HepG2 (cell line): ENCODE results near the gene TLN1. TPM values are rescaled to one million over a fixed set of nuclear protein-coding genes. Genes with fewer than 3 reads are reported as not detected.
A peak's percentile ranks its signal among the peaks of the same experiment; 100 is the strongest.

Source experiments
- ATAC-seq: fragments of 200-7000 bp; cut with Tn5 transposase; 3 replicates; pipeline ENCODE4 v1.9.1; 2020; ENCODE audit warnings: mild to moderate bottlenecking, moderate library complexity
- BruUV-seq: library from RNA; stranded (reverse); fragments of 400-500 nt; replicated peaks from 2 replicates; lab custom pipeline; 2021; lab: Mats Ljungman, UMichigan
- CTCF ChIA-PET: fragments of 300-600 bp; formaldehyde crosslinking; extraction: SDS; loops from one replicate; lab custom pipeline; 2021; ENCODE audit warnings: low total read pairs, inconsistent platforms, low intra/inter-chr PET ratio; lab: Yijun Ruan, JAX
- POLR2A ChIA-PET: fragments of 350-600 bp; sonication (Branson Sonifier 250); formaldehyde crosslinking; loops from one replicate; lab custom pipeline; 2020; ENCODE audit warnings: antibody characterized with exemption, inconsistent platforms; lab: Yijun Ruan, JAX
- DNase-seq: peaks from one replicate; pipeline ENCODE4 v3.0.0-alpha.2; 2015; ENCODE audit warnings: low spot score
- FAIRE-seq: peaks from 3 replicates; lab custom pipeline; 2011; peaks lifted over from hg19 to GRCh38; lab: Jason Lieb, UNC
- H2AFZ ChIP-seq: one replicate; pipeline ENCODE4 v1.6.1; 2011; ENCODE audit warnings: low read length, inconsistent platforms
- H3K27ac ChIP-seq: fragments of 300-600 bp; 3 replicates; pipeline ENCODE4 v1.8.0; 2011; ENCODE audit warnings: mixed run types, mild to moderate bottlenecking, mixed read lengths, low read length, inconsistent platforms; ENCODE audit not compliant: insufficient read depth; ENCODE audit errors: extremely low read length
- H3K27me3 ChIP-seq, 2 experiments: fragments of 200-600 bp in 1 of 2; 2 replicates in 1 of 2; 3 replicates in 1 of 2; pipeline versions ENCODE4 v1.6.0 to v1.8.0; 2011; ENCODE audit warnings: low read length in 2 of 2, mild to moderate bottlenecking in 2 of 2, moderate library complexity in 2 of 2, inconsistent platforms in 1 of 2; ENCODE audit not compliant: insufficient read depth in 2 of 2, control insufficient read depth in 1 of 2
- H3K36me3 ChIP-seq, 2 experiments: fragments of 200-600 bp in 1 of 2; replicated peaks in 1 of 2; 2 replicates in 1 of 2; 3 replicates in 1 of 2; pipeline versions ENCODE4 v1.5.1 to v1.8.0; 2011; ENCODE audit warnings: low read length in 2 of 2, inconsistent platforms in 1 of 2; ENCODE audit not compliant: insufficient read depth in 2 of 2, control insufficient read depth in 1 of 2
- H3K4me1 ChIP-seq: 2 replicates; pipeline ENCODE4 v1.5.1; 2012; ENCODE audit warnings: low read length, inconsistent platforms; ENCODE audit not compliant: insufficient read depth
- H3K4me2 ChIP-seq: 2 replicates; pipeline ENCODE4 v1.6.0; 2011; ENCODE audit warnings: low read depth, low read length, inconsistent platforms
- H3K4me3 ChIP-seq, 3 experiments: fragments of 200-600 bp in 1 of 3; sonication (generic), shearing (Covaris generic) in 1 of 3; replicated peaks in 1 of 3; 2 replicates each; pipeline ENCODE4 v1.5.1; 2011 to 2016; ENCODE audit warnings: low read length in 3 of 3, inconsistent platforms in 2 of 3, low read depth in 2 of 3, mild to moderate bottlenecking in 2 of 3, control low read depth in 1 of 3, mixed read lengths in 1 of 3; ENCODE audit not compliant: insufficient read depth in 1 of 3
- H3K79me2 ChIP-seq: one replicate; pipeline ENCODE4 v1.6.1; 2011; ENCODE audit warnings: low read length, inconsistent platforms; ENCODE audit not compliant: insufficient read depth
- H3K9ac ChIP-seq: 2 replicates; pipeline ENCODE4 v1.6.0; 2011; ENCODE audit warnings: mild to moderate bottlenecking, low read depth, low read length, inconsistent platforms; ENCODE audit not compliant: insufficient read depth
- H3K9me3 ChIP-seq: 2 replicates; pipeline ENCODE4 v1.5.1; 2012; ENCODE audit warnings: mild to moderate bottlenecking, low read length
- H4K20me1 ChIP-seq: 2 replicates; pipeline ENCODE4 v1.6.0; 2011; ENCODE audit warnings: inconsistent platforms, mild to moderate bottlenecking, low read length, moderate library complexity; ENCODE audit not compliant: insufficient read depth
- ARNT2 ChIP-seq: sonication (generic); formaldehyde crosslinking; IDR thresholded peaks from 2 replicates; pipeline ENCODE4 v1.8.0; 2022; ENCODE audit warnings: mild to moderate bottlenecking, low read depth, missing genetic modification reagents, moderate library complexity
- FOSL2 ChIP-seq: sonication (generic); formaldehyde crosslinking; IDR thresholded peaks from 2 replicates; pipeline ENCODE4 v1.4.0; 2020; ENCODE audit warnings: missing genetic modification reagents
- FOXC1 ChIP-seq: sonication (generic); formaldehyde crosslinking; IDR thresholded peaks from 2 replicates; pipeline ENCODE4 v1.8.0; 2022; ENCODE audit warnings: mild to moderate bottlenecking, missing genetic modification reagents, borderline replicate concordance
- HOXA5 ChIP-seq: sonication (generic); formaldehyde crosslinking; IDR thresholded peaks from 2 replicates; pipeline ENCODE4 v1.4.0; 2020; ENCODE audit warnings: missing genetic modification reagents
- ISL2 ChIP-seq: sonication (generic); formaldehyde crosslinking; IDR thresholded peaks from 2 replicates; pipeline ENCODE4 v1.5.0; 2020; ENCODE audit warnings: missing genetic modification reagents
- SRY ChIP-seq: sonication (generic); formaldehyde crosslinking; IDR thresholded peaks from 2 replicates; pipeline ENCODE4 v1.8.0; 2022; ENCODE audit warnings: mild to moderate bottlenecking, missing genetic modification reagents
- ZNF121 ChIP-seq: sonication (generic); formaldehyde crosslinking; IDR thresholded peaks from 2 replicates; pipeline ENCODE4 v1.5.0; 2020; ENCODE audit warnings: mild to moderate bottlenecking, missing genetic modification reagents
- ZNF230 ChIP-seq: sonication (generic); formaldehyde crosslinking; IDR thresholded peaks from 2 replicates; pipeline ENCODE4 v1.4.0; 2020; ENCODE audit warnings: mild to moderate bottlenecking, missing genetic modification reagents
- ZNF232 ChIP-seq: sonication (generic); formaldehyde crosslinking; IDR thresholded peaks from 2 replicates; pipeline ENCODE4 v1.4.0; 2020; ENCODE audit warnings: missing genetic modification reagents, borderline replicate concordance
- ZNF660 ChIP-seq: sonication (generic); formaldehyde crosslinking; IDR thresholded peaks from 2 replicates; pipeline ENCODE4 v1.5.1; 2020; ENCODE audit warnings: mild to moderate bottlenecking, low read depth, missing genetic modification reagents, borderline replicate concordance
- ZNF782 ChIP-seq: sonication (generic); formaldehyde crosslinking; IDR thresholded peaks from 2 replicates; pipeline ENCODE4 v1.4.0; 2020; ENCODE audit warnings: missing genetic modification reagents, mild to moderate bottlenecking, borderline replicate concordance
- WGBS: methylation state at CpG from one replicate; pipeline ENCODE4 v1.1.6; 2017; ENCODE audit warnings: low lambda C conversion rate; 5-methylcytosine and 5-hydroxymethylcytosine counted together
- in situ Hi-C: cut with HindIII; loops from 2 replicates; pipeline ENCODE4 v1.10.0; 2017; ENCODE audit warnings: low pct_unique_long_range_greater_than_20kb; ENCODE audit not compliant: extremely low pct_ligation_motif_present
- intact Hi-C: fragments of 100-400 bp; cut with micrococcal nuclease; formaldehyde crosslinking; loops from one replicate; pipeline ENCODE4 v1.10.0; 2022; ENCODE audit not compliant: unreplicated experiment
- polyA plus RNA-seq, 8 experiments: library from polyadenylated mRNA; depleted of rRNA in 3 of 8; stranded (reverse) in 7 of 8; unstranded in 1 of 8; fragments of >200 nt; fragmentation: Illumina TruSeq in 4 of 8; extraction: Trizol in 4 of 8; gene quantifications; 2 replicates each; pipeline versions ENCODE4 v1.2.1 to v1.2.3, GENCODE V29; 2011 to 2016; ENCODE audit warnings: low read depth in 4 of 8, missing spikeins in 1 of 8, mixed read lengths in 1 of 8; ENCODE audit not compliant: insufficient read depth in 1 of 8
- total RNA-seq, 5 experiments: library from RNA; depleted of rRNA; stranded (reverse); fragments of >200 nt; fragmentation: Illumina TruSeq; extraction: Trizol; gene quantifications; 2 replicates each; pipeline ENCODE4 v1.2.3, GENCODE V29; 2016; ENCODE audit warnings: low read depth in 1 of 5
- TF ChIP-seq, protein P1 (sequence below): fragments of 450-650 bp; IDR thresholded peaks from 2 replicates; pipeline ENCODE4 v1.6.1; 2017
- TF ChIP-seq, protein P2 (sequence below): sonication (generic); formaldehyde crosslinking; IDR thresholded peaks from 2 replicates; pipeline ENCODE4 v1.4.0; 2020; ENCODE audit warnings: low read depth, mild to moderate bottlenecking, missing genetic modification reagents
- TF ChIP-seq, protein P3 (sequence below): sonication (generic); formaldehyde crosslinking; IDR thresholded peaks from 2 replicates; pipeline ENCODE4 v1.5.0; 2020; ENCODE audit warnings: mild to moderate bottlenecking, missing genetic modification reagents, borderline replicate concordance
- TF ChIP-seq, protein P4 (sequence below): IDR thresholded peaks from 2 replicates; pipeline ENCODE4 v1.6.1; 2016; ENCODE audit warnings: low read depth

Gene TLN1
- total and polyA plus RNA-seq, 2 of the 13 experiments (the other 11 are each of a cell fraction or from before 2014, with no cell fraction given): 35.2 to 51.8 TPM

DNA sequence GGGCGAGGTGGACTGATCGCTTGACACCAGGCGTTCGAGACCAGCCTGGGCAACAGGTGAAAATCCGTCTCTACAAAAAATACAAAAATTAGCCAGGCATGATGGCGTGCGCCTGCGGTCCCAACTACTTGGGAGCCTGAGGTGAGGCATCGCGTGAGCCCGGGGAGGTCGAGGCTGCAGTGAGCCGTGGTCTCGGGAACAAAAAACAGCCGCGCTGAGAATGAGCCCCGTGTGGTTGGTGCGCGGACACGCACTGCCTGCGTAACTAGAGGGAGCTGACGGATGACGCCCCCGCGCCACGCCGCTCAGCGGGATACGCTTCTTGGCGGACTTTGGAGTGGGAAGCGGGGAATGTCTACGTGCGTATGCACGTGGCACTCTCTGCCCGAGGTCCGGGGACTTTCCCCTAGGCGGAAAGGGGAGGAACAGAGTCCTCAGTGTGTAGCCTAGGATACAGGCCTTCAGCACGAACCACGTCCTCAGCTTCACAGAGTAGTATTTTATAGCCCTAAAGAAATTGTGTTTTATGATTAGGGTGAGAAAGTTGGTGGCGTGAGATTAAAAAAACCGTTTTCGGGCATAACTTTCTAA lies 74.4 kb downstream of the TLN1 start, which contains the start of gene RMRP:
TSS of gene RMRP (minus strand) at position 474 of the 591 bp plus-strand sequence.
- peak; percentile 86 for FAIRE-seq
- POLR2A ChIA-PET: interaction anchor here (0.7 to 6.3 kb wide), 14 partner anchors 10 to 496 kb away, joined by 3 to 68 read pairs (median 5); partner anchors contain the start of genes CREB3, GBA2, HINT2 and RGP1
- peak within 1 kb of the TSS; percentile 66 to 89 (median 85) for H3K4me3 ChIP-seq
- TF ChIP-seq FOSL2 (CRISPR knock-in tag) (peak; percentile 80), ZNF660 (CRISPR knock-in tag) (no peak), ZNF782 (peak; percentile 12; the same call in 1 of the 2 replicates), ZNF121 (CRISPR knock-in tag) (no peak; the same call in 1 of the 2 replicates), ISL2 (CRISPR knock-in tag) (peak; percentile 86), ARNT2 (CRISPR knock-in tag) (peak; percentile 99), FOXC1 (CRISPR knock-in tag) (0 out of 2 replicates have a peak, but pooled peaks have one; percentile 64), ZNF230 (peak; percentile 88), SRY (peak; percentile 93), ZNF232 (peak; percentile 93), HOXA5 (CRISPR knock-in tag) (peak; percentile 96; the same call in 1 of the 2 replicates)
- TF ChIP-seq, protein P1, sequence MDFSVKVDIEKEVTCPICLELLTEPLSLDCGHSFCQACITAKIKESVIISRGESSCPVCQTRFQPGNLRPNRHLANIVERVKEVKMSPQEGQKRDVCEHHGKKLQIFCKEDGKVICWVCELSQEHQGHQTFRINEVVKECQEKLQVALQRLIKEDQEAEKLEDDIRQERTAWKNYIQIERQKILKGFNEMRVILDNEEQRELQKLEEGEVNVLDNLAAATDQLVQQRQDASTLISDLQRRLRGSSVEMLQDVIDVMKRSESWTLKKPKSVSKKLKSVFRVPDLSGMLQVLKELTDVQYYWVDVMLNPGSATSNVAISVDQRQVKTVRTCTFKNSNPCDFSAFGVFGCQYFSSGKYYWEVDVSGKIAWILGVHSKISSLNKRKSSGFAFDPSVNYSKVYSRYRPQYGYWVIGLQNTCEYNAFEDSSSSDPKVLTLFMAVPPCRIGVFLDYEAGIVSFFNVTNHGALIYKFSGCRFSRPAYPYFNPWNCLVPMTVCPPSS: no peak
- TF ChIP-seq, protein P2, sequence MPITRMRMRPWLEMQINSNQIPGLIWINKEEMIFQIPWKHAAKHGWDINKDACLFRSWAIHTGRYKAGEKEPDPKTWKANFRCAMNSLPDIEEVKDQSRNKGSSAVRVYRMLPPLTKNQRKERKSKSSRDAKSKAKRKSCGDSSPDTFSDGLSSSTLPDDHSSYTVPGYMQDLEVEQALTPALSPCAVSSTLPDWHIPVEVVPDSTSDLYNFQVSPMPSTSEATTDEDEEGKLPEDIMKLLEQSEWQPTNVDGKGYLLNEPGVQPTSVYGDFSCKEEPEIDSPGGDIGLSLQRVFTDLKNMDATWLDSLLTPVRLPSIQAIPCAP (CRISPR knock-in tag): no peak
- TF ChIP-seq, protein P3, sequence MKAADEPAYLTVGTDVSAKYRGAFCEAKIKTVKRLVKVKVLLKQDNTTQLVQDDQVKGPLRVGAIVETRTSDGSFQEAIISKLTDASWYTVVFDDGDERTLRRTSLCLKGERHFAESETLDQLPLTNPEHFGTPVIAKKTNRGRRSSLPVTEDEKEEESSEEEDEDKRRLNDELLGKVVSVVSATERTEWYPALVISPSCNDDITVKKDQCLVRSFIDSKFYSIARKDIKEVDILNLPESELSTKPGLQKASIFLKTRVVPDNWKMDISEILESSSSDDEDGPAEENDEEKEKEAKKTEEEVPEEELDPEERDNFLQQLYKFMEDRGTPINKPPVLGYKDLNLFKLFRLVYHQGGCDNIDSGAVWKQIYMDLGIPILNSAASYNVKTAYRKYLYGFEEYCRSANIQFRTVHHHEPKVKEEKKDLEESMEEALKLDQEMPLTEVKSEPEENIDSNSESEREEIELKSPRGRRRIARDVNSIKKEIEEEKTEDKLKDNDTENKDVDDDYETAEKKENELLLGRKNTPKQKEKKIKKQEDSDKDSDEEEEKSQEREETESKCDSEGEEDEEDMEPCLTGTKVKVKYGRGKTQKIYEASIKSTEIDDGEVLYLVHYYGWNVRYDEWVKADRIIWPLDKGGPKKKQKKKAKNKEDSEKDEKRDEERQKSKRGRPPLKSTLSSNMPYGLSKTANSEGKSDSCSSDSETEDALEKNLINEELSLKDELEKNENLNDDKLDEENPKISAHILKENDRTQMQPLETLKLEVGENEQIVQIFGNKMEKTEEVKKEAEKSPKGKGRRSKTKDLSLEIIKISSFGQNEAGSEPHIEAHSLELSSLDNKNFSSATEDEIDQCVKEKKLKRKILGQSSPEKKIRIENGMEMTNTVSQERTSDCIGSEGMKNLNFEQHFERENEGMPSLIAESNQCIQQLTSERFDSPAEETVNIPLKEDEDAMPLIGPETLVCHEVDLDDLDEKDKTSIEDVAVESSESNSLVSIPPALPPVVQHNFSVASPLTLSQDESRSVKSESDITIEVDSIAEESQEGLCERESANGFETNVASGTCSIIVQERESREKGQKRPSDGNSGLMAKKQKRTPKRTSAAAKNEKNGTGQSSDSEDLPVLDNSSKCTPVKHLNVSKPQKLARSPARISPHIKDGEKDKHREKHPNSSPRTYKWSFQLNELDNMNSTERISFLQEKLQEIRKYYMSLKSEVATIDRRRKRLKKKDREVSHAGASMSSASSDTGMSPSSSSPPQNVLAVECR (CRISPR knock-in tag): peak; percentile 86; the same call in 1 of the 2 replicates
- TF ChIP-seq, protein P4, sequence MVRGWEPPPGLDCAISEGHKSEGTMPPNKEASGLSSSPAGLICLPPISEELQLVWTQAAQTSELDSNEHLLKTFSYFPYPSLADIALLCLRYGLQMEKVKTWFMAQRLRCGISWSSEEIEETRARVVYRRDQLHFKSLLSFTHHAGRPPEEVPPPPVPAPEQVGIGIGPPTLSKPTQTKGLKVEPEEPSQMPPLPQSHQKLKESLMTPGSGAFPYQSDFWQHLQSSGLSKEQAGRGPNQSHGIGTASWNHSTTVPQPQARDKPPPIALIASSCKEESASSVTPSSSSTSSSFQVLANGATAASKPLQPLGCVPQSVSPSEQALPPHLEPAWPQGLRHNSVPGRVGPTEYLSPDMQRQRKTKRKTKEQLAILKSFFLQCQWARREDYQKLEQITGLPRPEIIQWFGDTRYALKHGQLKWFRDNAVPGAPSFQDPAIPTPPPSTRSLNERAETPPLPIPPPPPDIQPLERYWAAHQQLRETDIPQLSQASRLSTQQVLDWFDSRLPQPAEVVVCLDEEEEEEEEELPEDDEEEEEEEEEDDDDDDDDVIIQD (CRISPR knock-in tag): 0 out of 2 replicates have a peak, but pooled peaks have one; percentile 37

More for the DNA sequence above, 74.4 kb downstream of the TLN1 start, which contains the start of gene RMRP:
- Histone ChIP-seq H2AFZ (peak within 1 kb of the TSS; percentile 59), H3K27me3 (no peaks in the 10 kb centered on the region; a peak in 2 of 5 replicates), H3K36me3 (peaks cover 5 to 6% of the 10 kb centered on the region in 2 experiments; a peak in 3 of 5 replicates), H3K9me3 (no peaks in the 10 kb centered on the region), H3K4me2 (peak within 1 kb of the TSS; percentile 82), H3K4me1 (peaks cover 71% of the 10 kb centered on the region), H3K9ac (peak within 1 kb of the TSS; percentile 98), H4K20me1 (no peaks in the 10 kb centered on the region), H3K27ac (peak within 1 kb of the TSS; percentile 100), H3K79me2 (peaks cover 6% of the 10 kb centered on the region)
- under 1% methylated on average over 13 of the region's 42 CpGs for WGBS
- in situ Hi-C loops: loop anchor here (10.0 kb wide), 1 partner anchor 543 kb away; the partner anchor contains the start of gene ATOSB
- CTCF ChIA-PET: interaction anchor here (1.7 kb wide), 2 partner anchors 11 to 38 kb away, joined by 8 to 9 read pairs; no protein-coding TSS in a partner anchor
- intact Hi-C loops: loop anchor here (1.0 kb wide), 4 partner anchors 11 to 92 kb away; partner anchors contain the start of genes CREB3, GBA2, RGP1 and TLN1
- ATAC-seq (peak; percentile 90), DNase-seq (peak; percentile 99)
- TSS peak; percentile 85 for BruUV-seq
